Small intestine (tissue), 7 donors: ENCODE measurements around the gene ACSL5. TPM values are rescaled to one million over a fixed set of nuclear protein-coding genes. Genes with fewer than 3 reads are reported as not detected.
"Not testable (repeated sequence)": the region's sequence is repeated elsewhere in the genome, so short reads cannot be mapped to it uniquely, and the experiment has no call there.

Experiments used
- DNase-seq, 2 donors: peaks; one replicate each; pipeline versions ENCODE4 v3.0.0 to v3.0.0-alpha.2; 2013
- FAIRE-seq: peaks from 2 replicates; lab custom pipeline; 2012; peaks lifted over from hg19 to GRCh38; lab: Jason Lieb, UNC
- H3K27ac ChIP-seq, 3 donors: one replicate each; pipeline ENCODE4 v1.5.1; 2013; ENCODE audit warnings: low read length in 2 of 3, mild to moderate bottlenecking in 2 of 3, control low read depth in 1 of 3, inconsistent platforms in 1 of 3, low read depth in 1 of 3, moderate library complexity in 1 of 3
- H3K27me3 ChIP-seq, 3 donors: one replicate each; pipeline ENCODE4 v1.6.1; 2013; ENCODE audit warnings: low read length in 3 of 3, inconsistent platforms in 1 of 3; ENCODE audit not compliant: control insufficient read depth in 3 of 3, insufficient read depth in 3 of 3
- H3K36me3 ChIP-seq, 3 donors: one replicate each; pipeline ENCODE4 v1.6.1; 2013; ENCODE audit warnings: low read length in 3 of 3, inconsistent platforms in 1 of 3, low read depth in 1 of 3, mild to moderate bottlenecking in 1 of 3, moderate library complexity in 1 of 3; ENCODE audit not compliant: control insufficient read depth in 3 of 3, insufficient read depth in 2 of 3
- H3K4me1 ChIP-seq, 3 donors: one replicate each; pipeline ENCODE4 v1.6.1; 2013; ENCODE audit warnings: low read length in 2 of 3, inconsistent platforms in 1 of 3, low read depth in 1 of 3, mild to moderate bottlenecking in 1 of 3, moderate library complexity in 1 of 3; ENCODE audit not compliant: control insufficient read depth in 3 of 3, insufficient read depth in 2 of 3
- H3K4me3 ChIP-seq, 3 donors: one replicate each; pipeline ENCODE4 v1.5.1; 2013; ENCODE audit warnings: low read length in 3 of 3, control low read depth in 1 of 3, inconsistent platforms in 1 of 3, low read depth in 1 of 3, mild to moderate bottlenecking in 1 of 3, moderate library complexity in 1 of 3
- H3K9me3 ChIP-seq, 2 donors: one replicate each; pipeline ENCODE4 v1.6.1; 2013; ENCODE audit warnings: low read depth in 1 of 2, low read length in 1 of 2; ENCODE audit not compliant: control insufficient read depth in 2 of 2, insufficient read depth in 1 of 2
- WGBS, 3 donors: extraction: QIAGEN DNeasy Blood & Tissue Kit; methylation state at CpG; one replicate each; pipeline ENCODE4 v1.1.7; 2013; 5-methylcytosine and 5-hydroxymethylcytosine counted together
- polyA plus RNA-seq, 4 donors: library from polyadenylated mRNA; stranded (reverse) in 3 of 4; unstranded in 1 of 4; fragments of 200-250 nt in 3 of 4; fragments of 120-200 nt in 1 of 4; gene quantifications; one replicate each; pipeline versions ENCODE4 v1.2.1 to v1.2.3, GENCODE V29; 2013
- donor health status: healthy with polysubstance abuse.
- donor health status: control.
- donor health status: control.
- donor health status: Bipolar disorder and iron deficiency.
- donor health status: healthy.

ACSL5 gene
- polyA plus RNA-seq, 4 donors: 163 to 425 (median 292) TPM

DNA sequence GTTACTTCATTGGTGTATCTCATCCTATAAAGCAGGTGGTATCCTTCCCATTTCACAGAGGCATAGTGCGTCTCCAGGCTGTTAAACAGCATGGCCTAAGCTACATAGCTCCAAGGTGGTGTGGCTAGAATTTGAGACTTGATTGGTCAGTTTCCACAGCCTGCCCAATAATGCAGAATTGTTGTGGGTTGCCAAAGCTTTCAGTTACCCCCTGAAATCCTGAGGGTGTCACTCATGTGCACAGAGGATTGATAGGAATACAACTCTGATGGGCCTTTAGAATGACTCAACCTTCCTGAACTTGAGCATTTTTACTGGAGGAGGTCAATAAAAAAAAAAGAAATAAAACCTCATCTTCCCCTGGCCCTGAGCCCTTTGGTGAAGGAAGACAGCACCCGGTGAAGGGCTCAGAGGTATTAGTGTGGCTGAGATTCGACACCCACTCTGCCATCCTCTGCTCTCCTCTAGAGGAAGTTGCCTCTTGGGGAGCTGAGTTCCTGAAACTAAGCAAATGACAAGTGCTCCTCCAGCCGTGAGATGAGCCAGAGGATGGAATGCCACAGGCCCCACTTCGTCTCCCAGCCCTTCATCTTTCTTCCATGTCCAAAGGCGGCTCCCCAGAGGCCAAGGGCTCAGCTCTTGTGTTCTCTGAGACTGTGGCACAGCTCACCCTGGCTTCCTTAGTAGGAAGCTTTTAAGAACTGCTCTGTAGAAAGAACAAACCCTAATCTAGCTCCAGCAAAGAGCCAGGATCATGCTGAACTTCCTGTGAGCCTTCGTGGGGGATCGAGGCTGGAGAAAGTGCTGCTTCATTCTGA is 1.0 kb downstream of the ACSL5 start:
- peaks cover 0 to 4% of the 10 kb centered on the region in 2 donors for H3K9me3 ChIP-seq
- FAIRE-seq: no peak
- WGBS, 3 donors: 20 to 33% (median 24%) methylated on average over 8 of the region's 8 CpGs
- peaks cover 0 to 31% (median 2%) of the 10 kb centered on the region in 3 donors for H3K36me3 ChIP-seq
- peaks cover 0 to 37% (median 10%) of the 10 kb centered on the region in 3 donors for H3K4me1 ChIP-seq
- DNase-seq: peak in 1 of 2 donors; percentile 52
- no peaks in the 10 kb centered on the region for H3K27me3 ChIP-seq
- H3K27ac ChIP-seq: peak overlapping the region; percentile 79 to 98 (median 98)
- H3K4me3 ChIP-seq: peak overlapping the region; percentile 45 to 80 (median 68)

DNA sequence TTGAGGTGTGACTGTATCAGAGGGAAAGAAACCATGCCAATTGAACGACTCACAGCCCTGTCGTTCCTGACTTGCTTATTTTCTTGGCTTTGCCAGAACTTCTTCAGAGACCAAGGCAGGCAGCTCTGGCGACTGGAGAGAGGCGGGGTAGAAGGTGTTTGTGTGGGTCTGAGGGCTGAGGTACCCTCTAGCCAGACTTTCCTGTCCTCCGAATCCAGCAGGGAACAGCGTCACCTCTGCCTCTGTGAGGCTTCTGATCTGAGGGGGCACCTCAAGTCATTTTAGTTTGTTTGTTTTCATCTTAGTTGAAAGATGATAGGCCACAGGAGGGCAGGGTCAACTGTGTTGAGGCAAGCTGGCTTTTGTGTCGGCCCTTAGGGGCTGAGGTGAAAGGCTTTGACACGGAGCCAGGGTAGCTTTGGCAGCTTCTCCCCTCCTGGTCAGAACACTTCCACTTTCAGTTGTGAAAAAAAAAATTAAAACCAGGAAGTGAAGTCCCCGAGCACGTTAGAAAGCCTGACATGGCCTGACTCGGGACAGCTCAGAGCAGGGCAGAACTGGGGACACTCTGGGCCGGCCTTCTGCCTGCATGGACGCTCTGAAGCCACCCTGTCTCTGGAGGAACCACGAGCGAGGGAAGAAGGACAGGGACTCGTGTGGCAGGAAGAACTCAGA is 1.9 kb downstream of the ACSL5 start:
- Histone ChIP-seq H3K27ac (peak overlapping the region; percentile 79 to 98 (median 98)), H3K4me3 (peak overlapping the region; percentile 45 to 80 (median 68)), H3K9me3 (peaks cover 0 to 4% of the 10 kb centered on the region in 2 donors), H3K27me3 (no peaks in the 10 kb centered on the region), H3K36me3 (peaks cover 0 to 38% (median 3%) of the 10 kb centered on the region in 3 donors), H3K4me1 (peaks cover 0 to 44% (median 13%) of the 10 kb centered on the region in 3 donors)
- peak; percentile 83 to 85 for DNase-seq
- no peak for FAIRE-seq
- 4 to 13% (median 8%) methylated on average over 16 of the region's 16 CpGs for WGBS, 3 donors

DNA sequence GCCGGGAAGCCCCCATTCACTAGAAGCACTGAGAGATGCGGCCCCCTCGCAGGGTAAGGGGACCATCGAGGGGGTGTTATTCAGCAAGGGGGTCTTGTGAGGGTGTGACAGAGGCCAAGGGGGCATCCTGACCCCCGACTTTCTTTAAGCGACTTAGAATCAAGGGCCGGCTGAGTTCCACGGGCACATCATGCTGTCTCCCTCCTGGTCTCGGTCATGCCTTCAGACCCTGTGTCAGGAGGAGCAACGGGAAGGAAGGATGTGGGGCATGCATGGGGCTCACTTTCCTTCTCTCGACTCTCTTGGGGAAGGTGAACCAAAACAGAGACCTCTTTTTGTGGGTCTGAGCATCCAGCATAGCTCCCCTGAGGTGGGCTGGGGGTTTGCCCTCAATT is 2.5 kb downstream of the ACSL5 start:
- FAIRE-seq (no peak), DNase-seq (no peak)
- Histone ChIP-seq H3K4me1 (peaks cover 0 to 48% (median 13%) of the 10 kb centered on the region in 3 donors), H3K4me3 (peak overlapping the region; percentile 45 to 80 (median 68)), H3K27ac (peak overlapping the region; percentile 79 to 98 (median 98)), H3K27me3 (no peaks in the 10 kb centered on the region), H3K36me3 (peaks cover 0 to 43% (median 4%) of the 10 kb centered on the region in 3 donors), H3K9me3 (peaks cover 0 to 2% of the 10 kb centered on the region in 2 donors)
- WGBS, 3 donors: 1 to 34% (median 6%) methylated on average over 11 of the region's 11 CpGs

DNA sequence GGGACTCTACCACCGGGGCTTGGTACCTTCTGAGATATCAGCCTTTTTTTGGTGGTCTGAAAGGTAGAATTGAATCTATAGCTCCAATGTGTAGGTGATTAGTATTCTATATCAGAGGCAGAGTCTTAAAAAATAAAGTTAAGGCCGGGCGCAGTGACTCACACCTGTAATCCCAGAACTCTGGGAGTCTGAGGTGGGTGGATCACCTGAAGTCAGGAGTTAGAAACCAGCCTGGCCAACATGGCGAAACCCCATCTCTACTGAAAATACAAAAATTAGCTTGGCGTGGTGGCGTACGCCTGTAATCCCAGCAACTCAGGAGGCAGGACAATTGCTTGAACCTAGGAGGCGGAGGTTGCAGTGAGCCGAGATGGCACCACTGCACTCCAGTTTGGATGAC is 3.2 kb downstream of the ACSL5 start:
- FAIRE-seq, DNase-seq, H3K9me3 ChIP-seq, H3K27me3 ChIP-seq: not testable (repeated sequence)
- Histone ChIP-seq H3K36me3 (peaks cover 0 to 49% (median 7%) of the 10 kb centered on the region in 3 donors), H3K27ac (peak overlapping the region; percentile 79 to 98 (median 98)), H3K4me3 (peak overlapping the region; percentile 20 to 80 (median 45)), H3K4me1 (peaks cover 2 to 54% (median 13%) of the 10 kb centered on the region in 3 donors)
- WGBS, 3 donors: 19 to 67% (median 43%) methylated on average over 9 of the region's 9 CpGs

DNA sequence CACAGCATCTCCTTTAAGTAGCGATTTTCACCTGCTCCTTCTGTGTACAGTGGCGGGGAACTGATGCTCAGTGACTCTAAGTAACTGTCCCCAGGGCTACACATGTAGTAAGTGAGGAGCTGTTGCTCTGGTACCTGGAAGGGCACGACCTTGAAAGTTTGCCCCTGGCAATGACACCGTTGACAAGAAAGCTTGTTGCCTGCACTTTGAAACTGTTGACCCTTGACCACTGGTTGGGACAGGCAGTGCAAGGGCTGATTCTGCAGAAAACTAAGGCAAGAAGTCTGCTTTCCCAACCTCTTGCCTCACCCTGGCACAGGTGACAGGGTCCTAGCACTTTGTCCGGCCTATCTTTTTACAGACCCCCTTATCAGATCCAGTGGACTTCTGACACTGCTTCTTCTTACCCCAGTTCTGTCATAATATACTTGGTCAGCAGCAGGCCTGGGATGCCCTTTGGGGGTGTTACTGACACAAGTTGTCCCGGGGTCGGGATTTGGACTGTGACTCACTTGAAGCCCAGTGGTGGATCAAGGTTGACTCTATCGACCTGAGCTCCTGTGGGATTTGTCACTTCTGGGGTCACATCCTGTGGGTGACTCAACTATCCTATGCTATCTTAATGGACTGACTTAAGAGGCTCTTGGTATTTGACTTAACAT is 5.8 kb downstream of the ACSL5 start:
- no peak overlapping the region for H3K4me3 ChIP-seq
- peaks cover 2 to 65% (median 19%) of the 10 kb centered on the region in 3 donors for H3K4me1 ChIP-seq
- no peaks in the 10 kb centered on the region for H3K9me3 ChIP-seq
- no peaks in the 10 kb centered on the region for H3K27me3 ChIP-seq
- FAIRE-seq: no peak
- DNase-seq: peak; percentile 91 to 97
- WGBS, 3 donors: 27 to 62% (median 49%) methylated on average over 8 of the region's 8 CpGs
- peaks cover 0 to 66% (median 13%) of the 10 kb centered on the region in 3 donors for H3K36me3 ChIP-seq
- H3K27ac ChIP-seq: peak overlapping the region; percentile 76 to 98 (median 85)

DNA sequence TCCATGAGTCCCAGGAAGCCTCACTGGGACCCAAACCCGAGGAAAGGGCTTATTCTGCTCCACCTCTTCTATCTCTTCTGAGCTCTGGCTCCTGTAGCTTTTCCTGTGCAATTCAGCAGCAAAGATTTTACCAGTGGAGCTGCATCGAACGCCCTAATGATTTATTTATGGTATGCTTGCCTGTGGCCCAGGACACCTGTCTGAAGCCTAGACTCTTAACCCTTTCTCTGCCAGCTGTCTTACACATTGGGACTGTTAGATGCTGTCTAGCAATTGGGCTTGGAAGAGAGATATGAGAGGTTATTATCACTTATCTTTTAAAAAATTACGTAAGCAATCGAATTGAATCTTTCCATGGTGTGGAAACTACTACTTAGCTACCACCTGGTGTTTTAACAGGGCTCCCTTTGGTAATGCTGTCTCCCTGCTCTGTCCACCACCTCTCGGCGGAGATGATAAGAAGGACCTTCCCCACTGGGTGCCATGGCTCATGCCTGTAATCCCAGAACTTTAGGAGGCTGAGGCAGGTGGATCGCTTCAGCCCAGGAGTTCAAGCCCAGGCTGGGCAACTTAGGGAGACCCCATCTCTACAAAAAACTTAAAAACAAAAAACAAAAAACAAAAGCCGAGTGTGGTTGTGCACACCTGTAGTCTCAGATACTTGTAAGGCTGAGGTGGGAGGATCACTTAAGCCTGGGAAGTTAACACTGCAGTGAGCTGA is 8.8 kb downstream of the ACSL5 start:
- H3K27ac ChIP-seq: peak overlapping the region; percentile 65 to 93 (median 91)
- H3K4me1 ChIP-seq: peaks cover 2 to 72% (median 15%) of the 10 kb centered on the region in 3 donors
- 21 to 55% (median 39%) methylated on average over 9 of the region's 9 CpGs for WGBS, 3 donors
- H3K9me3 ChIP-seq: no peaks in the 10 kb centered on the region
- H3K4me3 ChIP-seq: peak overlapping the region in 1 of 3 donors; percentile 17
- H3K27me3 ChIP-seq: no peaks in the 10 kb centered on the region
- H3K36me3 ChIP-seq: peaks cover 0 to 43% (median 15%) of the 10 kb centered on the region in 3 donors
- peak; percentile 56 to 72 for DNase-seq
- FAIRE-seq: no peak

DNA sequence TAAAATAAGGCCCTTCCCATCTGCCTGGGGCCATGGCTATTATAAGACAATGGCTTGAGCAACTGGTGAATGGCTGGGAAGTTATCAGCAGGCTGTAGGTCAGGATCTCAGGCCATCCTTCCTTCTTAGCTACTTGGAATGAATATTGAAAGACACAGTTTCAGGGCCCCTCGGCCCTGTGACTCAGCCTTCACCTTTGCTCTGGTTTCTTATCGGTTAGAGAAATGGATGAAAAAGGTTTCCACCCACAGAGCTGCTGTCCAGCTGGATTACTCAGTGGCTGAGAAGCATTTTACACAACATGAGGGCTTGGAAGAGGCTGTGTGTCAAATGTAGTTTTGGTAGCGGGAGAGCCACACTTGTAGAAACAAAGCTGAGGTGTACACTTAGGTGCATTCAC is 9.4 kb downstream of the ACSL5 start:
- WGBS, 3 donors: 6 to 39% (median 28%) methylated on average over 3 of the region's 3 CpGs
- H3K36me3 ChIP-seq: peaks cover 0 to 42% (median 15%) of the 10 kb centered on the region in 3 donors
- FAIRE-seq: no peak
- peak; percentile 92 to 94 for DNase-seq
- H3K27ac ChIP-seq: peak overlapping the region; percentile 65 to 93 (median 91)
- H3K4me1 ChIP-seq: peaks cover 2 to 74% (median 15%) of the 10 kb centered on the region in 3 donors
- H3K27me3 ChIP-seq: no peaks in the 10 kb centered on the region
- H3K9me3 ChIP-seq: no peaks in the 10 kb centered on the region
- H3K4me3 ChIP-seq: no peak overlapping the region
